Fibroblast of skin of right quadriceps (primary cell): ENCODE data around the gene SESTD1.
A peak's percentile ranks its signal among the peaks of the same experiment; 100 is the strongest.

Experiments
- DNase-seq: peaks from one replicate; pipeline ENCODE4 v3.0.0-alpha.2; 2013

The SESTD1 gene

DNA sequence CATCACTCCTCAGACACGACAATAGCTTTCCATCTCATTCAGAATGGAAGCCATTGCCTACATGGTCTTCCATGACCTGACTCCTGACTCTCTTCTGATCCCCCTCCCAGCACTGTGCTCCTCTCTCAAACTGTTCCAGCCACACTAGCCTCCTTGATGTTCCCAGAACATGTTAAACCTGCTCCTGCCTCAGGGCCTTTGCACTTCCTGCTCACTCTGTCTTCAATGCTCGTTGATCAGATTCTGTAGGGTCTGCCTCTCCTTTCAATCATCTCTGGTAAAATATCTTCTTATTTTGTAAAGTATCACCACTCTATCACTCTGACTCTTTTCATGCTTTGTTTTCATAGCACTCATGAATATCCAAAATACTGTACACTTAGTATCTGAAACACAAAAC, 84.9 kb downstream of the SESTD1 start:
- DNase-seq, result no peak

DNA sequence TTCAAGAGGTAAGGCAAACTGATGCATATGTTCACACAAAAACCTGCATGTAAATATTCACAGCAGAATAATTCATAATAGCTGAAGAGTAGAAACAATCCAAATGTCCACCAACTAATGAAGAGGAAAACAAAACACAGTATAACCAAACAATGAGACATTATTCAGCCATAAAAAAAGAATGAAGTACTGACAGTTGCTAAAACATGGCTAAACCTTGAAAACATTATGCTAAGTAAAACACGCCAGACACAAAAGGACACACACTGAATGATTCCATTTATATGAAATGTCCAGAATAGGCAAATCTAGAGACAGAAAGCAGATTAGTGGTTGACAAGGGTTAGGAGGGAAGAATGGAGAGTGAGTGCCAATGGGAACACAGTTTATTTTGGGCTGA, 86.9 kb downstream of the SESTD1 start:
- DNase-seq, result no peak

DNA sequence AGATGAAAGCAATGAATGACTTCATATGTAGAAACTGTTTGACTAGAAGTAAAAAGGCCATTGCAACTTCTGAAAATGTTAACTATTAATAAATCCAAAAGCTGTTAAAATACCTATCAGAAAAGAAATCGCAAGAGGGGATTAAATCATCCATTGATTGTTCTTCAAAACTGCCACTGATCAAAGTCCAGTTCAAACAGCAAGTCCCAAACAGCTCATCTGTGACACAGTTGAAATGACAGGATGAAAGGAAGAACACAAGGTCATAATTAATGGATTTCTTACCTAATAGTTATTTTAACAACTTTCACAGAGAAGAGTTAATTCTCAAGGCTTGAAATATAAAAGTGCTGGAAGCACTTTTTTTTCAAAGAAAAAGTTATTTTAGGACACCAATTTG, 90.4 kb downstream of the SESTD1 start:
- no peak for DNase-seq

DNA sequence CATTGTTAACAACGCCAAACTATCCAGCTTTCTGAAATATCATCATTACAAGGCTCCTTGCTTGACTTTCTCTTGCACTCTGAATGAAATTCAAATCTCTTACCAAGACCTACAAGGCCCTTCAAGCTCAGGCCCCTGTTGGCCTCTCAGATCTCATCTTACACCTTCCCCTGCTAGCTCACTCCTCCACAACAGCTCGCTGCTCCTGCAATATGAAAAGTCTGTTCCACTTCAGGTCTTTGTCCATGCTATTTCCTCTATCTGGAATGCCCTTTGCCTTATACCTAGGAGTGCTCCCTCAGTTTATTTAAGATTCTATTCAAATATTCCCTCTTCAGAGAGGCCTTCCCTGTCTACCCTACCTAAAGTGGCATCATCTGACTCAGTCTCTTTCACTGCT, 91.7 kb downstream of the SESTD1 start:
- no peak for DNase-seq

DNA sequence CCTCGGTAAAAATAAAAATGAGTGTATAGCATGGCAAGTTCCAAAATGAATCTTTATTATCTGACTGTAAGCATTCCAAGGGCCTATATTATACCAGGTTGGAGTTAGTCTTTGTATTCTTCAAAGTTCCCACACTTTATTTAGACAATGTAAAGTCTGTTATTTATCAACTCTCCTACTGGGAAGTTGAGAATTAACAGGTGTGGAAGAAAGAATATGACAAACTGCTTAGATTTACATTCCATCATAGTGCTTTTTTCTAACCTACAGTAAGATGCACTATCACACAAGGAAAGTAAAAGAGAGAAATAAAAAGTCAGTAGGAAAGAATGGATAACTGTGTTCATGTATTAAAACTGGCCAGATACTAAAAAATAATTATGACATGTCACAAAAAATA, 93.3 kb downstream of the SESTD1 start:
- DNase-seq, result no peak

DNA sequence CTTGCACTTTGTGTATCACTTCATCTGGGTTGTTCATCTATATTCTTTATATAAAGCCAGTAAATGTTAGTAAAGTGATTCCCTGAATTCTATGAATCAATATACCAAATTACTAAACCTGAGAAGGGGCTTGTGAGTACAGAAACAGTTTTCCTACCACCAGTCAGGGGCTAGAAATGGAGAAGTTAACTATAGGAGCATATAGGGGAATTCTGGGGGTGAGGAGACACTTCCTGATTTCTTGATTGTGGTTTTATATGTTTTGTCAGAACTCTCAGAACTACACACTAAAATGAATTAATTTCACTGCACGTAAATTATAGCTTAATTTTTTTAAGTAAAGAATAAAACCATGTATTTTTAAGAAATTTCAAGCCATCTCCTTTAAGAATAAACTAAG, 93.7 kb downstream of the SESTD1 start:
- no peak for DNase-seq

DNA sequence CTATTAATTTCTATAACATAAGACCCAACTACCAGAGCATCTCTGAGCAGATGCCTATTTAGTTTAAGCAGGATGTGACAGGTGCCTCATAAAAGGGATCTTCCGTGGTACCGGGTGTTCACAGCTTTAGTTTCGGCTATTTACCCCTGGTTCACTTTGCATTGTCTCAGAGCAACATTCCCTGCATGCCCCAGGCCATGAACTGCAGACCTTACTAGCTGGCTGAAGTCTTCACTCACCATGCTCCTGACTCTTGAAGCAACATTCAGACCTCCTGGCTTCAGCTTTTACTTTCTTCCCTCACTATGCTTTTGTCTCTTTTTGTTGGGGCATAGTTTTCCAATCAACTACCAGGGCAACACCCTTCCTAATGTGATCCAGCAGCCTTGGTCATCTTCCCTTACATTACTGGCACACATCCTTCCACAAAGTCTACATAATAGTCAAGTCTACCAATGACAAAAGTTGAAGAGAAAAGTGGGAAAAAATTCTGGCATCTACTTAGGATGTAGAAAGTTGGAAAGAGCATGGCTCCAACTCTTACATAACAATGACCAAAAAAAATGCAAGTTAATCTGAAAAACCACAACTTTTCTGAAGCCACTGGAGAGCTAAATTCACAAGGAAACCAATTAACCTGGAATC, 99.2 kb downstream of the SESTD1 start:
- no peak for DNase-seq

DNA sequence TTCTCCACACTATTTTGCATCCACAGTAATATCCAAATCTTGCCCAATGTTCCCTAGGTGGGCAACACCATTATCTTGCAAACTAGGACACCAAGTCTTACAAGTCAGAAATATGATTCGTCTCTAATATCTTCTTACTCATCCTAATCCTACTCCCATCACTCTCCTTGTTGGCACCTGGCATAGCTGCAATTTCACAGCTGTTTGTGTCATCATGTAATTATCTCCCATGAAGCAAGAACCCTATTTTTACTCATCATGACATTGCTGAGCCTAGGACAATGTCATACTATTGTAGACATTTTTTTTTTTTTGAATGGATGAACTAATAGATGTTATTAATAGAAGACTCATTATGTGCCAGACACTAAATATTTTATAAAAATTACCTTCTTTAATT, 123.4 kb downstream of the SESTD1 start:
- DNase-seq, result no peak

DNA sequence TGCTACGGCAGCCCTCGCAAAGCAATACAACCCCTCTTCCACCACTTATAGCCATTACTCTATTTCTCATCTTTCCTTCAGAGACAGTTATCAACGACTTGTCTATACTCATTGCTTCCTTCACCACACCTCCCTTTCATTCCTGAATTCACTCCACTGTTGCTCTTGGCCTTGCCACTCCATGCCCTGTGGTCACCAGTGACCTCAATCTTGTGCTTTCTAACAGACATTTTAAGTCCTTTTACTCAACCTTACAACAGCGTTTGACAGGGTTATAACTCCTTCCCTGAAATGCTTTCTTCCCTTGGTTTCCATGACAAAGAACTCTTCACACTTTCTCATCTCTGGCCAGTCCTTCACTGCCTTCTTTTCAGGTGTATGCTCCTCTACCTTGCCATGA, 124.1 kb downstream of the SESTD1 start:
- DNase-seq, result no peak

DNA sequence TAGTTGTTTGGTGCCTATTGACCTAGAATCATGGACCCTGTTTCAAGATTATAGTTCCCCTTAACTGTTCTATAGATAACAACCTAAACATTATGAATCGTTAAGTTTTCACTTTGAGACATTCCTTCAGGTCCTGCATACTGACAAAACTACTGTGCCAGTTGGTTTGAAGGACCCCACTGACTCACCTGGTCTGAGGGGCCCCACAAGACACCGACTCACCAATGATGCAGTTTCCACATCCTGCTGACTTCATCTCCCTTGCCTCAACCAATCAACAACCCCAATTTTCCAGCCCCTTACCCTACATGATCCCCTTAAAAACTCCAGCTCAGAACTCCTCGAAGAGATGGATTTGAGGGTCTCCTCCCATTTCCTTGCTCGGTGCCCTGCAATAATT, 125.1 kb downstream of the SESTD1 start:
- no peak for DNase-seq

DNA sequence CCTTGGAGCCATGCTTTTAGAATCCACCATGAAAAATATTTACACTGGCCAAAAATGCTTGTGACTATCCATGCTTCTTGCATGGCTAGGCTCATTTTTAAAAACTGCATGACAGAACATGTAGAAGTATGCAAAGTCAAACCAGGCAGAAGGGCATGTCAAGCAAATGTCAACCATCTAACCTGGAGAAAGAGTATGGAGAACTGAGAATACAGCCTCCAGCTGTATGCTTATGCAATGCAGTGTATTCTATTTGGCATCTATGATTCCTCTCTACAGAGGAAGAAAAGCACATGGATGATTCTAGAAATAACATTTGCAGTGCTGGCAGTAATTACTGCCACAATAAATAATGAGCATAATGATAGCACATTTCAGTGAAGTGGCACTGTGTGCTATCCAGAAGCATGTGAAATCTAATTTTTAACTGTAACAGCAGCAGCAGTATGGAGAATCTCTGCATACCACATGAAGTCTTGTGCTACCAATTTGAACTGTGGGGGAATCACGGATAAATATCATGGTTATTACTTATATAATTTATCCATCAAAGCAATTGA, 127.4 kb downstream of the SESTD1 start:
- DNase-seq, result no peak

DNA sequence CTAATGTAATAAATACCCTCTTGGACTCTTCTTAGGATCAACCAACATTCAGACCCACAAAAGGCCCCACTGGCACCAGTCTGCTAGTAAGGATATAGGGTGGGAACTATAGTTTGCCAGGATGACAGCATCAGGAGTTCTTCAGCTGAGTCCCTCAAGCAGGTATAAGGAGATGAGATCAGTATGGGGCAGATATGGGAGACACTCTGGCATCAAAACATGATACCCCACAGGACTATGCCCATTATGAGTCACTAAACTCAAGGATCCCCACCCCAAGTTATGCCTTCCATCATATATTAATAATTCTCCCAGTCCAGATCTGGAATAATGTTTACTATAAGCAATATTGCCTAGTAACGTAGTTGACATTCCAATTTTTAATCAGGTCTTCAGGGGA, 131.6 kb downstream of the SESTD1 start:
- no peak for DNase-seq

DNA sequence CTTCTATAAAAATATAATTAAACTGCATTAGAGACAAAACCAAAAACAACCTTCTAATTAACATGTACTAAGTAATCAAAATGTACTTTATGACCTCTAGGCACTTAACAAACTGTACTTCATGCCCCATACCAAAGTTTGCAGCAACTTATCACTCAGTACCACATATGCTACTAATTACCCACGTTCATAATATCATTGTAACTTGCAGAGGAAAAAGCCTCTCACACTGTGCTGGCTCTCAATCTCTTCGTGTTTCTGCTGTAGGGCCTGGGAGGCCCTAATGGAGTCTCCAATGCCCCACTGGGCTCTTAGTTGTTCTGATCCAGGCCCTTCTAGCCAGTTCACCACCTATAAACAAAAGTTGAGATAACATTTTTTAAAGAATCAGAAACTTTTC, 132.6 kb downstream of the SESTD1 start:
- DNase-seq, result no peak

DNA sequence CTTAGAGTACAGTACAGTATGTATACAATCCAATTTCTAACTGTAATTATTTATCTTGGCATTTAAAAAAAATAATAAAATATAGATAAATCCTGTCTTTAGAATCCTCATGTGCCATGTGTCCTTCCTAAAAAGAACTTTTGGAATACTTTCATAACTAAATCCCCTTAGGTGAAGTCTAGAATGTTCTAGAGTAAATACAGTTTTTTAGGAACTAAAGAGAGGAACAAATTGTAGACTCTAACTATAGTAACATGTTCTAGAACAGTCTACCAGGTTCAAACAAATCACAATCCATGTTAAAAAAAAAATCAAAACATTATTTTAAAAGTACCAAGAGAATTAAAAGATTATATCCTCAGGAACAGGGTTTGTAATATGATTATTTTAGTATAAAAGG, 134.1 kb downstream of the SESTD1 start:
- no peak for DNase-seq

DNA sequence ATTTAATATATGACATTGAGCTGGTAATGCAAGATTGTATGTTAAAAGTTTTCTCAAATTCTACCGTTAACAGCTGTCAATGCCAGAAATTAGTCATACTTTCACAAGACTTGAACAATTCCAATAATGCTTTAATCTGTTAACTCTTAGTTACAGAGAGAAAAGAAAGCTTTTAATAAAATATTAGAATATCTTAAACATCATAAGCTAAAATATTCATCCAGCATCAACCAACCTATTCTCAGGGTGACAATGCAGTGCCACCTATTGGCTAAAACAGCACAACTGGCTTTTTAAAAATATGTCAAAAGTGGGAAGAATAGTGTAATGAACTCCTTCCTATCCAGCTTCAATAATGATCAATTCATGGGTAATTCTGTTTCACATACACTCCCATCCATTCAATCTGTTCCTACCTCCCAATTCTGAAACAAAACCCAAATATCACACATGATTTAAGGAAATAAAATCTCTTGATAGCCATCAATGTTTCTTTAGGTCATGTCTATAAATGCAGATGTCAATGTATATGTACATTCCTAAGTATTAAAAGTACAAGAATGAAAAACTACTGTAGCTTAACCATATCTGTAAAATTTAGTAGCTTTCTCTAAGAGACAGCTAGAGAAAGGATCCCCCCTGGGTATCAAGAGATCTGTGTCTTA, 134.9 kb downstream of the SESTD1 start:
- DNase-seq, result no peak

DNA sequence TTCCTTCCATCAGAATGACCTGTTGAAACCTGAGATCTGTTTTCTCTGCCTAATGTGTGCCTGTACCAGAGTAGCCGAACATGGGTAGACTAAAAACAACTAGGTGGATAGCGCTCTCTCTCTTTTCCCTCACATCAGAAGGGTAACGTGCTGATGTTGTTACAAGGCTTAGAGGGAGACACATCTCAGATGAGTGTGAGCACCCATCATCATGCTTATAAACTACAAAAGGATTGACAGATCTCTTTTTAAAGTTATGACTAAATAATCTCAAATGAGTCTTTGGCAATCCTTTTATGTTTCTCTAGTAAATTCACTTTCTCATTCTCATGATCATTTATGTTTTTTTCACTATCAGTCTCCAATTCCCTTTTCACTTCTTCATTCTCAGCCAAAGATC, 139.2 kb downstream of the SESTD1 start:
- no peak for DNase-seq

DNA sequence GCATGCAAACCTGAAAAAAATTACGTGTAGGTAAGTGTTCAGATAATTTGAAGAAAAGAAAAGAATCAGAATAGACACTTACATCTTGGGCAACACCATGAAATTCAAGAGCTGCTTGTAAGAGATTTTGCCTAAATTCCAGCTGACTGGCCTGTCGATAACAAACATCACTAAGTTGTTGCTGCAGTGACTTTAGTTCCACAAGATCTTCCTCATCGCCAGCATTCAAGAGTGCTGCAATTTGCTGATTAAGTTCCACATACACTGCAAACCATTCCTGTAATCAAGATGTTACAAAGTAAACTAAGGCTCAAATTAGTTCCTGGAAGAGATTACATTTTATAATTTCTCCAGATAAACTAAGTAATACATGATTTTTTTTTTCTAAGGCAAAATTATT, 140.3 kb downstream of the SESTD1 start:
- DNase-seq, result no peak

DNA sequence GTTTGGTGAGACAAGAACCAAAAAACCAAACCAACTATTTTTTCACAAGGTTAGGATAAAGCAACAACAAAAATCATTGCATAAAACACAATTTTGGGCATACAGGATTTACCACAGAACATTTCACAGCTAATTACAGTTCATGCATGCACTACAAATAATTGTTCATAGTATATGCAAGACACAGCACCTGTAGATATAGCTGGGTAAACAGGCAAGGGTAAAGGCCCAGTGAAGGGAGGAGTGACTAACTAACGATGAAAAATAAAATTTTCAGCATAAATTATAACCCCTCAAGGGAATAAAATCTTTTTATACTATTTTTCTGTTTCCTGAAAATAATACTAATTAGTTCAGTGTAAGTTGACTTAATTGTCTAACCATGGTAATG, 141.4 kb downstream of the SESTD1 start:
- no peak for DNase-seq

DNA sequence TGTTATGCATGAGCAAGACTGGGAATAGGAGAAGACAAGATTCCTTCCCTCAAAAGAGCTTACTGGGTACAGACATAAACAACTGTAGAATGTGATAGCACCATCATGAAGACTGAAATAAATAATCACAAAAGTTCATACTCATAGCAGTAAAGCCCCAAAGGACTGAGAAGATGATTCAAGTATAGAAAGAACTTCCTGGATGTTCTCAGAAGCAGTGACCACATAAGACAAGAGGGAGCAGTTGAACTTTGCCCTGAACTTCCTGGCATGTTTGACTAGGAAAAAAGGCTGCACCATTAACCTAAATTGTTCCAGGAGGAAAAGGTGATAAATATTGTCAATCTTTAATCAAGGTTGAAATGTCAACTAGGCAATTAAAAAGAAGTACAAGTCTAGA, 156.9 kb downstream of the SESTD1 start:
- DNase-seq, result peak; percentile 24

DNA sequence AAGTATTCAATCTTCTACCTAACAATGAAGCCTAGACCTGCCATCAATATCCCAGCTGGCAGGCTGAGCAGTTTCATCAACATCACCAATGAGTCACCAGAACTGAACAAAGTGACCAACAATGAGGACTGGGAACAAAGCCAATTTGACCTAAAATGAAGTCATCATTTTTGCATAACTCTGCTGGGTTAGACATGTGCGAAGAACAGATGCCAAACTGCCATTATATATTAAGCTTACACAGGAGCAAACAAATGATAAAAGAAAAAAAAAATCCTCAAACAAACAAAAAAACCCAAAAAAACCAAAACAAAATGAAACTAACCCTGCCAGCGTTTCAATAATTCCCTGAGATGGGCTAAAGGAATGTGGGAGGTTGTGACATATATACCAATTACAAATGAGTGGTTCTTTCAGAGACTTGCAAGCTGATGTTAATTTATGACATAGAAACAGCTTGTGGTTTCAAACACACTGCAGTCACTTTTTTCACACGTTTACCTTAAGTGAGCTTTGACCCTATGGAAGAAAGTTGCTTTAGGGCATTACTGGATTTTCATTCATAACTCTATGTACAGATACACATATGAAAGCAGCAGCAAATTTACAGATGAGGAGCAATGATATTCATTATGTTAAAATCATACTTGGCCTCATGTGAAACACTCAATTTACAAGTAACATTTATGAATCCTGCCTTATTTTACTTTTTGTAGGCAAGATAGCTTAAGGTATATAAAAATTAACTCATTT, 157.8 kb downstream of the SESTD1 start:
- DNase-seq, result peak; percentile 92

DNA sequence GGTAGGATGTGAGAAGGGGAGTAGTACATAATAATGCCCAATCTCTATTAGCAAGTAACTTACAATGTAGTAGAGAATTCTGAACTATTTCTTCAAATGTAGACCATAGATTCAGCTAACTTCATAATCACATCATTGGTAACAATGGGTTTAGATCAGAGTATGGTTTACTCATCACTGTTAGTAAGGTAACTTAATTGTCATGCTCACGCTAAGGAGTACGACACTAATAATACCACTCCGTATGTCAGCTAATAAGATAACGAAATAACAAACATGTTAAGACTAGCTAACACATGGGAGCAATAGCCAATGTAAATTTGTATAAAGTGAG, 158.3 kb downstream of the SESTD1 start:
- no peak for DNase-seq

DNA sequence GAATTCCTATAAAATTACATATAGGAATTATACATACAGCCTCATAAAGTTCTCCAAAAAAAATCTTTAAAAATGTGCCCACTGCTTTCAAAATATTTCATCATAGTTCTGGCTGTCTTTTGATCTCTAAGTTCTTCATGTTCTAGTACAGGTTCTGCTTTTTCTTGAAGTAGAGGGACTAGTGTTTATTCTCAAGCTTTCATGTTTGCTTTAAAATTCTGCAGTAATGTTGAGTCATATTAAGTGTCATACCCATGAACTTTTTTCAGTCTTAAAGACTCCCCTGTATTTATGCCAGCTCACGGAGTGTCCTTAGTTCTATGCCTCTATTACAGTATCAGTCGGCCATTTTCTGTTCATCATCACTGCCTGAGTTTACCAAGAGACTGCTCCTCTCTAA, 159.9 kb downstream of the SESTD1 start:
- DNase-seq, result peak; percentile 4

DNA sequence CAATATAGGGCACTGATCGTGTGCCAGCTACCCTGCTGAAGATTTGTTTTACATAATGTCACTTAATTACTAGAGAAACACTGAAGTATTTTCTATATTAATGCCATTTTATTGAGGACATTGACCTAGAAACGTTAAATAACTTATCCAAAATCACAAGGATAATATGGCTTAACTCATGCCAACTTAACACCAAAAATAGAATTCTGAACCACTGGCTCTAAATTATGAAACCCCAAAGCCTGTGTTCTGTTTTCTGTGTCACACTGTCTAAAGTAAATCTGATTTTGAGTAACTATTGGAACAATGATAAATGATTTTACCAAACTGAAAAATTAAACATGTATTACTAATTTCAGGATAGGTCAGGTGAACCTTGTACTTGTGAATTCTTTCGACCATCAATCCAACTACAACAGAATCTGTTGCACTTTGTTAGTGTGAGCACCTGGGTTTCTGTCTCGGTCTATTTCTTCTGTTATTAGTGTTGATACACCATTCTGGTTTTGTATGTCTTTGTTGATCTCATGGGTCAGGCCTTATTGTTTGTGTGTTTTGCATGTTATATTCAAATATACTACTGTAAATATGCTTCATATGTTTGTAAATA, 166.4 kb downstream of the SESTD1 start:
- DNase-seq, result no peak

DNA sequence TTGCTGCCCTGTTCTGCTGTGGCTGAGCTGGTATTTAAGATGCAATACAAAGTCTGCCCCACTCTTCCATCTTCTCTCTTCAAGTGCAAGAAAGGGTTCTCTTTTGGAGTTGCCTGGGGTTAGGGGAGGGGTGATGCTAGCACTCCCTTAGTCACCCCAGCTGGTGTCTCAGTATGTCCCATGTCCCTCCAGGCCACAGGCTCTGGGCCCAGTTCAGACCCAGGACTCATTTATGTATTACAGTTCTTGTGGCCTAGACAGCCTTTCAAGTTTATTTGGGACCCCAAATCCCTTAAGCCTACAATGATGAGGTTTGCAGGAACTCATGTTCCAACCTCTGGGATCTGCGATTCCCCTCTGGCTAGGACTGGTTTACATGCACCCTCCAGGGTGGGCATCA, 167.5 kb downstream of the SESTD1 start:
- no peak for DNase-seq
